Uterus (tissue), 2 donors: ENCODE measurements around the gene KRT5.

Experiments used
- CTCF ChIP-seq, 4 experiments: fragments of 200-600 bp in 2 of 4; fragments of 450-650 bp in 2 of 4; sonication (generic) in 2 of 4; IDR thresholded peaks; one replicate each; pipeline ENCODE4 v1.5.1; 2016 to 2019; ENCODE audit warnings: antibody characterized with exemption in 4 of 4, mild to moderate bottlenecking in 2 of 4, moderate library complexity in 1 of 4
- POLR2A ChIP-seq, 2 donors: fragments of 450-650 bp; IDR thresholded peaks; one replicate each; pipeline ENCODE4 v1.6.1; 2016; ENCODE audit warnings: antibody characterized with exemption in 2 of 2, mild to moderate bottlenecking in 1 of 2, moderate library complexity in 1 of 2

- TF ChIP-seq POLR2A (IDR thresholded peaks at IDR 0.05) (no peak), CTCF (IDR thresholded peaks at IDR 0.05) (no peak)
Observed at GRCh38 chr12:52496054-52496453, 24.1 kb downstream of the KRT5 start.
